PFSK-1 (cell line): ENCODE data around the gene RAB27B.

Experiments
- POLR2AphosphoS5 ChIP-seq: IDR thresholded peaks from 2 replicates; pipeline ENCODE4 v1.6.1; 2012; ENCODE audit warnings: low read depth, mild to moderate bottlenecking, control low read depth, low read length, moderate library complexity
- REST ChIP-seq, 2 experiments: IDR thresholded peaks; 2 replicates each; pipeline versions ENCODE4 v1.6.1 to v1.8.0; 2011 to 2012; ENCODE audit warnings: low read depth in 2 of 2, low read length in 2 of 2, control low read depth in 1 of 2, inconsistent platforms in 1 of 2, mild to moderate bottlenecking in 1 of 2, moderate library complexity in 1 of 2; ENCODE audit not compliant: insufficient read depth in 1 of 2
- SIN3A ChIP-seq: IDR thresholded peaks from 2 replicates; pipeline ENCODE4 v1.6.1; 2012; ENCODE audit warnings: mild to moderate bottlenecking, low read length, moderate library complexity, borderline replicate concordance; ENCODE audit not compliant: insufficient read depth

GRCh38 chr18:54812885-54813284 is 15.4 kb upstream of the RAB27B start:
- TF ChIP-seq POLR2AphosphoS5 (no peak), REST (IDR thresholded peaks at IDR 0.05; ENCODE audit: insufficient read depth in 1 of 2, low read depth in 2 of 2, low read length in 2 of 2) (no peak), SIN3A (no peak)
